ENCODE data around the gene TLCD3A.
"Not testable (repeated sequence)": the region's sequence is repeated elsewhere in the genome, so short reads cannot be mapped to it uniquely, and the experiment has no call there.

TLCD3A gene

GRCh38 chr17:788551-788950 is 56.2 kb downstream of the TLCD3A start:
- DNase-seq: no peak
- ATAC-seq: no peak

DNA sequence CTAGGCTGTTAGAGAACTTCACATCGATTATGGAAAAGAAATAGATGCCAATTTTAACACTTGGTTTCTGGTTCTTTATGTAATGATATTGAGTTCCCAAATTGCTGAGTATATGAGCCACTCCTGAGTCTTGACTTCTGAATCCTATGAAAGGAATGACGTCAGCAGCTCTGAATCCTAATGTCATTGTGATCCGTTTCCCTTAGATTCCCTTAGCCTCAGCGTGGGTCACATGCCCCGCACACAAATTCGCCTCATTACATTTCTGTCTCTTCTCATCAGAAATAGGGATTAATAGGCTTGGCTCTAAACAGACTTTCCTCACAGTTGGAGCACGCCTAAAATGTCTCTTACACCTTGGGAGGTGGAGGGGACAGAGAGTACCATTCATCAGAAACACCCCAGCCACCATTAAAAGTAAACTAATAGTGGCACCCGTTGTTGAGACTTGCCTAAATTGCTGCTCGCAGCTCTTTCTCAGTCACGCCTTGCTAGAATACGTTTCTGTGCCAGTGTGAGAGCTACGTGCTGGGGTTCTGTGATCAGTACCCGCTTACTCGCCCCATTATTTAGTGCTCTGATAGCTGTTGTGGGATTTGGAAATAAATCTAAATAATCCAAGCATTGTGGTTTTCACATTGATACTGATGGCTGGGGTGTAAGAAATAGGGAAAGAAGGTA is 56.9 kb downstream of the TLCD3A start:
- DNase-seq (no peak), ATAC-seq (no peak)

- DNase-seq, ATAC-seq: not testable (repeated sequence)
Measured at GRCh38 chr17:789931-790873, 57.8 kb downstream of the TLCD3A start.

DNA sequence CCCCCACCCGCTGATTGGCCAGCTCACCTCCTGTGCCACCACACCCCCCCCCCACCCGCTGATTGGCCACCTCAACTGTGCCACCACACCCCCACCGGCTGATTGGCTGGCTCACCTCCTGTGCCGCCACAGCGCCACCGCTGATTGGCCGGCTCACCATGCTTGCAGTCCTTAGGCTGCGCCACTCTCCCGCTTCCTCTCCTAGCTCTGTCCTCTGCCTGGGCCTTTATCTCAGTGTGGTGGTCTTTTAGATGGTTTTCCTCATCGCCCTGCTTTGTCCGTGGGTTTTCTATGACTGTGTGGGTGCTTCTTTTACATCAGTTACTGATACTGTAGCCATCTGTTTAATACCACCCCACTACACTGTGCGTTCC is 58.5 kb downstream of the TLCD3A start:
- not testable (repeated sequence) for ATAC-seq, DNase-seq

GRCh38 chr17:791829-792228 is 59.4 kb downstream of the TLCD3A start:
- ATAC-seq (no peak), DNase-seq (no peak)

DNA sequence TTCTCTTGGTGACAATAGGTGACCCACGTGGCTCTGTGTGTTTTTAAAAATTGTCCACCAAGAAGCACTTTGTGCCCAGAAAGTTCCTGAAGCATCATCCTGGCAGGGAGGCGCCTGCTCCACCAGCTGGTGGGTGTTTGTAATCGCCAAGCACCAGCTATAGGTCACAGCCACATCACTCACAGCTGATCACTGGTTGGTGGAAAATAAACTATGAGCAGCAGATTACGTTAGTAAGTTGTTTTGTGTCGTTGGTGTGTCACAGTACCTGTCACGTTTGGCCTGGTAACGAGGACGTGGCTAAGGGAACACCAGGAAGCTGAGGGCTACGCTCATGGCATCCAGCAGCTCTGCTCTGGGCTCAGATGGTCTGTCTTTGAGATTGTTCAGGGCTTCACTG is 59.9 kb downstream of the TLCD3A start:
- no peak for DNase-seq

More for the DNA sequence above, 59.9 kb downstream of the TLCD3A start:
- no peak for ATAC-seq

Data from stimulated activated naive CD8-positive, alpha-beta T cell treated with anti-CD3 and anti-CD28 coated beads, Interleukin-15, Interleukin-2, amounts not matched to agents 100 U/mL and 50 U/mL, for 24 hours (primary cell).